SJSA1 (cell line): Measurements from ENCODE around the gene DNAJC18. TPM values are rescaled to one million over a fixed set of nuclear protein-coding genes. Genes with fewer than 3 reads are reported as not detected.

Source experiments
- DNase-seq, 2 experiments: peaks; one replicate each; pipeline ENCODE4 v3.0.0-alpha.2; 2015 to 2020; ENCODE audit warnings: low spot score in 2 of 2, low read depth in 1 of 2
- H3K27ac ChIP-seq: fragments of 250-450 bp; sonication (Bioruptor Pico); 2 replicates; pipeline ENCODE4 v1.5.1; 2020; ENCODE audit warnings: mild to moderate bottlenecking, moderate library complexity
- H3K27me3 ChIP-seq: fragments of 250-450 bp; sonication (Bioruptor Pico); replicated peaks from 2 replicates; pipeline ENCODE4 v1.5.1; 2020; ENCODE audit warnings: mild to moderate bottlenecking, moderate library complexity
- H3K36me3 ChIP-seq: fragments of 250-450 bp; sonication (Bioruptor Pico); 2 replicates; pipeline ENCODE4 v1.5.1; 2020; ENCODE audit warnings: mild to moderate bottlenecking
- H3K4me1 ChIP-seq: fragments of 250-450 bp; sonication (Bioruptor Pico); replicated peaks from 2 replicates; pipeline ENCODE4 v1.6.1; 2021; ENCODE audit warnings: mild to moderate bottlenecking
- H3K4me3 ChIP-seq: fragments of 250-450 bp; sonication (Bioruptor Pico); 2 replicates; pipeline ENCODE4 v1.5.1; 2020; ENCODE audit warnings: mild to moderate bottlenecking
- H3K9me3 ChIP-seq: fragments of 250-450 bp; sonication (Bioruptor Pico); replicated peaks from 2 replicates; pipeline ENCODE4 v1.5.1; 2020; ENCODE audit warnings: mild to moderate bottlenecking
- total RNA-seq: library from RNA; depleted of rRNA; stranded (reverse); fragments of >200 nt; shearing (Covaris generic); gene quantifications from 2 replicates; pipeline ENCODE4 v1.2.3, GENCODE V29; 2014

Gene DNAJC18
- total RNA-seq, 1 experiment from 2014 or later, result 12.1 TPM

GRCh38 chr5:139396691-139397090, 42.6 kb downstream of the DNAJC18 start:
- no peak overlapping the region for H3K27ac ChIP-seq
- H3K36me3 ChIP-seq, result no peaks in the 10 kb centered on the region
- H3K4me3 ChIP-seq, result no peak overlapping the region
- peaks cover 14% of the 10 kb centered on the region for H3K27me3 ChIP-seq
- H3K4me1 ChIP-seq, result peaks cover 28% of the 10 kb centered on the region
- no peak for DNase-seq
- peaks cover 15% of the 10 kb centered on the region for H3K9me3 ChIP-seq

- H3K27me3 ChIP-seq, result peaks cover 14% of the 10 kb centered on the region
- H3K27ac ChIP-seq, result no peak overlapping the region
These were observed 43.3 kb downstream of the DNAJC18 start for GRCh38 chr5:139395844-139396640.

GRCh38 chr5:139394654-139395566, 44.4 kb downstream of the DNAJC18 start, which contains the start of gene PROB1:
Gene PROB1 (minus strand): TSS chr5:139395104. CDS start chr5:139395081, 23 bp downstream.
- H3K4me1 ChIP-seq, result peaks cover 32% of the 10 kb centered on the region
- no peaks in the 10 kb centered on the region for H3K36me3 ChIP-seq
- H3K4me3 ChIP-seq, result no peak within 1 kb of the TSS
- H3K9me3 ChIP-seq, result peaks cover 15% of the 10 kb centered on the region
- DNase-seq, result no peak
- peaks cover 14% of the 10 kb centered on the region for H3K27me3 ChIP-seq
- H3K27ac ChIP-seq, result no peak within 1 kb of the TSS

More at GRCh38 chr5:139395844-139396640, 43.3 kb downstream of the DNAJC18 start:
- Histone ChIP-seq H3K9me3 (peaks cover 15% of the 10 kb centered on the region), H3K36me3 (no peaks in the 10 kb centered on the region), H3K4me1 (peaks cover 32% of the 10 kb centered on the region), H3K4me3 (no peak overlapping the region)
- no peak for DNase-seq

- Histone ChIP-seq H3K4me1 (peaks cover 32% of the 10 kb centered on the region), H3K27me3 (peaks cover 14% of the 10 kb centered on the region), H3K36me3 (no peaks in the 10 kb centered on the region), H3K4me3 (no peak overlapping the region), H3K9me3 (peaks cover 15% of the 10 kb centered on the region), H3K27ac (no peak overlapping the region)
- no peak for DNase-seq
These were observed 45.1 kb downstream of the DNAJC18 start for GRCh38 chr5:139394123-139394653.

GRCh38 chr5:139393497-139394122, 45.7 kb downstream of the DNAJC18 start:
- Histone ChIP-seq H3K4me3 (peak overlapping the region; percentile 44), H3K9me3 (peaks cover 15% of the 10 kb centered on the region)

GRCh38 chr5:139392678-139393496, 46.4 kb downstream of the DNAJC18 start:
- peak; percentile 69 to 86 for DNase-seq

More at GRCh38 chr5:139393497-139394122, 45.7 kb downstream of the DNAJC18 start:
- Histone ChIP-seq H3K27me3 (peaks cover 14% of the 10 kb centered on the region), H3K27ac (no peak overlapping the region), H3K4me1 (peaks cover 32% of the 10 kb centered on the region), H3K36me3 (no peaks in the 10 kb centered on the region)
- no peak for DNase-seq

GRCh38 chr5:139392324-139392677, 47.0 kb downstream of the DNAJC18 start:
- H3K4me1 ChIP-seq, result peaks cover 32% of the 10 kb centered on the region
- H3K27me3 ChIP-seq, result peaks cover 14% of the 10 kb centered on the region
- H3K9me3 ChIP-seq, result peaks cover 15% of the 10 kb centered on the region
- H3K36me3 ChIP-seq, result no peaks in the 10 kb centered on the region
- DNase-seq, result no peak
- H3K27ac ChIP-seq, result no peak overlapping the region
- peak overlapping the region; percentile 44 for H3K4me3 ChIP-seq

More at GRCh38 chr5:139392678-139393496, 46.4 kb downstream of the DNAJC18 start:
- peaks cover 14% of the 10 kb centered on the region for H3K27me3 ChIP-seq
- H3K4me3 ChIP-seq, result peak overlapping the region; percentile 44
- H3K36me3 ChIP-seq, result no peaks in the 10 kb centered on the region
- H3K27ac ChIP-seq, result peak overlapping the region; percentile 8; the same call in 1 of the 2 replicates
- peaks cover 32% of the 10 kb centered on the region for H3K4me1 ChIP-seq
- peaks cover 15% of the 10 kb centered on the region for H3K9me3 ChIP-seq

- Histone ChIP-seq H3K27ac (no peak overlapping the region), H3K9me3 (peaks cover 15% of the 10 kb centered on the region), H3K36me3 (no peaks in the 10 kb centered on the region), H3K27me3 (peaks cover 14% of the 10 kb centered on the region), H3K4me1 (peaks cover 32% of the 10 kb centered on the region), H3K4me3 (no peak overlapping the region)
- no peak for DNase-seq
These were observed 47.6 kb downstream of the DNAJC18 start for GRCh38 chr5:139391570-139392323.

GRCh38 chr5:139390639-139391569, 48.4 kb downstream of the DNAJC18 start:
- peaks cover 15% of the 10 kb centered on the region for H3K9me3 ChIP-seq
- H3K4me1 ChIP-seq, result peaks cover 32% of the 10 kb centered on the region
- no peaks in the 10 kb centered on the region for H3K36me3 ChIP-seq
- no peak overlapping the region for H3K4me3 ChIP-seq
- H3K27me3 ChIP-seq, result peaks cover 14% of the 10 kb centered on the region
- no peak overlapping the region for H3K27ac ChIP-seq
- no peak for DNase-seq

- Histone ChIP-seq H3K27me3 (peaks cover 14% of the 10 kb centered on the region), H3K4me3 (no peak within 1 kb of the TSS), H3K27ac (no peak within 1 kb of the TSS), H3K36me3 (no peaks in the 10 kb centered on the region), H3K9me3 (peaks cover 15% of the 10 kb centered on the region), H3K4me1 (peaks cover 40% of the 10 kb centered on the region)
- DNase-seq, result no peak
These were observed 49.4 kb downstream of the DNAJC18 start, which contains the start of gene MZB1 for GRCh38 chr5:139389701-139390638. Gene MZB1 (minus strand): TSS chr5:139389913. CDS start chr5:139389856, 57 bp downstream.
